ENCODE results near the gene ITGAD.

Gene ITGAD

GRCh38 chr16:31459687-31460581 lies 66.8 kb downstream of the ITGAD start:
- peak; percentile 100 for DNase-seq (ENCODE audit: low read depth)

- no peak for DNase-seq (ENCODE audit: low read depth)
These were observed 67.5 kb downstream of the ITGAD start for GRCh38 chr16:31460582-31461002.

- DNase-seq (ENCODE audit: low read depth) = no peak
These were observed 68.2 kb downstream of the ITGAD start for GRCh38 chr16:31461201-31461920.

GRCh38 chr16:31461921-31462804 lies 69.0 kb downstream of the ITGAD start:
- DNase-seq (ENCODE audit: low read depth) = no peak

GRCh38 chr16:31464348-31464769 lies 71.2 kb downstream of the ITGAD start:
- no peak for DNase-seq (ENCODE audit: low read depth)

GRCh38 chr16:31464781-31465260 lies 71.7 kb downstream of the ITGAD start:
- DNase-seq (ENCODE audit: low read depth) = no peak

GRCh38 chr16:31465788-31466370 lies 72.7 kb downstream of the ITGAD start:
- DNase-seq (ENCODE audit: low read depth) = no peak

- DNase-seq (ENCODE audit: low read depth) = no peak
These were observed 73.3 kb downstream of the ITGAD start for GRCh38 chr16:31466381-31466841.

GRCh38 chr16:31467151-31467773 lies 74.1 kb downstream of the ITGAD start:
- DNase-seq (ENCODE audit: low read depth) = no peak

GRCh38 chr16:31467858-31468257 lies 74.7 kb downstream of the ITGAD start:
- no peak for DNase-seq (ENCODE audit: low read depth)

GRCh38 chr16:31470615-31471014 lies 77.5 kb downstream of the ITGAD start:
- no peak for DNase-seq (ENCODE audit: low read depth)

- DNase-seq (ENCODE audit: low read depth) = no peak
These were observed 78.2 kb downstream of the ITGAD start for GRCh38 chr16:31471241-31471874.

GRCh38 chr16:31471875-31472708 lies 79.0 kb downstream of the ITGAD start, which contains the start of gene TGFB1I1:
Gene TGFB1I1, plus strand, starts transcription at chr16:31472152. Its CDS starts 37 bp downstream, at chr16:31472189.
- DNase-seq (ENCODE audit: low read depth) = no peak

GRCh38 chr16:31472709-31473203 lies 79.6 kb downstream of the ITGAD start:
- DNase-seq (ENCODE audit: low read depth) = no peak

- no peak for DNase-seq (ENCODE audit: low read depth)
These were observed 80.3 kb downstream of the ITGAD start for GRCh38 chr16:31473264-31473984.

- DNase-seq (ENCODE audit: low read depth) = no peak
These were observed 81.1 kb downstream of the ITGAD start for GRCh38 chr16:31474173-31474714.

GRCh38 chr16:31474773-31475738 lies 81.9 kb downstream of the ITGAD start:
- DNase-seq (ENCODE audit: low read depth) = no peak

Data from activated T-cell treated with anti-CD3 and anti-CD28 coated beads for 1 hour (primary cell).